B cell (primary cell): ENCODE measurements around the gene UNC5A.

Experiments
- EZH2 ChIP-seq: IDR thresholded peaks from 2 replicates; pipeline ENCODE4 v1.6.1; 2012; ENCODE audit warnings: borderline replicate concordance, low read depth, mild to moderate bottlenecking, moderate library complexity, low read length; ENCODE audit not compliant: insufficient read depth, poor library complexity, severe bottlenecking
- TF ChIP-seq, protein P1 (sequence below): fragments of 200-600 bp; IDR thresholded peaks from one replicate; pipeline ENCODE4 v1.8.0; 2022; ENCODE audit warnings: antibody characterized with exemption, mild to moderate bottlenecking

DNA sequence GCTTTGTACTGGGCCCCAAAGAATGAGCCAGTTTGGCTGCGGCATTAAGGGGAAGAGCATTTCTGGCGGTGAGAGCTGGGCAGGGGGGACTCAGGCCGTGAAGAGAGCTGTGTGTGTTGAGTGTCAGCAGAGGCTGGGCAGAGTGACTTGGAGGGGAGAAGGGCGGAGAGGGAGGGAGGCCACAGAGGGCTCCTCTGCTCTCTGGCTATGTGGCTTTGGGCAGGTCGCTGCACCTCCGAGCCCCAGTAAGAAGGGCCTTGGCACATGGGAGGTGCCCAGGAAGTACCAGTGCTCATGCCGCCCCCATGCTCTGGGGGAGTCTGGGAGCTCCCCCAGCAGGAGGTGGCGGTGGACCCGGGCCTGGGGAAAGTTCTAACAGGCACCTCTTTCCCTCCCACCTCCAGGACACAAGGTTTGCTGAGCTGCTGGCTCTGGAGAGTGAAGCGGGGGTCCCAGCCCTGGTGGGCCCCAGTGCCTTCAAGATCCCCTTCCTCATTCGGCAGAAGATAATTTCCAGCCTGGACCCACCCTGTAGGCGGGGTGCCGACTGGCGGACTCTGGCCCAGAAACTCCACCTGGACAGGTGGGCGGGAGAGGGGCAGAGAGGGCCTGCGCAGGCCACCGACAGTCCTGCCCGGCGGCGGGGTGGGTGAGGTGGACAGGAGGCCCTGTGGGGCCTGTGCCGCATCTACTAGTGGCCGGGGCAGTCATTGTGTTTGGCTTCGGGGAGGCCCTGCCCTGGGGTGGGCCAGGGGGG is 68.7 kb downstream of the UNC5A start:
- TF ChIP-seq, protein P1, sequence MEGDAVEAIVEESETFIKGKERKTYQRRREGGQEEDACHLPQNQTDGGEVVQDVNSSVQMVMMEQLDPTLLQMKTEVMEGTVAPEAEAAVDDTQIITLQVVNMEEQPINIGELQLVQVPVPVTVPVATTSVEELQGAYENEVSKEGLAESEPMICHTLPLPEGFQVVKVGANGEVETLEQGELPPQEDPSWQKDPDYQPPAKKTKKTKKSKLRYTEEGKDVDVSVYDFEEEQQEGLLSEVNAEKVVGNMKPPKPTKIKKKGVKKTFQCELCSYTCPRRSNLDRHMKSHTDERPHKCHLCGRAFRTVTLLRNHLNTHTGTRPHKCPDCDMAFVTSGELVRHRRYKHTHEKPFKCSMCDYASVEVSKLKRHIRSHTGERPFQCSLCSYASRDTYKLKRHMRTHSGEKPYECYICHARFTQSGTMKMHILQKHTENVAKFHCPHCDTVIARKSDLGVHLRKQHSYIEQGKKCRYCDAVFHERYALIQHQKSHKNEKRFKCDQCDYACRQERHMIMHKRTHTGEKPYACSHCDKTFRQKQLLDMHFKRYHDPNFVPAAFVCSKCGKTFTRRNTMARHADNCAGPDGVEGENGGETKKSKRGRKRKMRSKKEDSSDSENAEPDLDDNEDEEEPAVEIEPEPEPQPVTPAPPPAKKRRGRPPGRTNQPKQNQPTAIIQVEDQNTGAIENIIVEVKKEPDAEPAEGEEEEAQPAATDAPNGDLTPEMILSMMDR = no peak
- no peak for TF ChIP-seq EZH2
